Measurements from ENCODE around the gene NUCB2.

Gene NUCB2

GRCh38 chr11:17351510-17352176, 75.1 kb downstream of the NUCB2 start, which contains the start of gene NCR3LG1:
TSS of gene NCR3LG1 (plus strand) at chr11:17351800. CDS start at chr11:17351970, 170 bp downstream.
- peak within 1 kb of the TSS; percentile 74 for H3K4me3 ChIP-seq (ENCODE audit: low read depth, low read length)
- no peak within 1 kb of the TSS for H3K9ac ChIP-seq
- no peak for TF ChIP-seq CTCF (IDR thresholded peaks at IDR 0.05)
- no peak within 1 kb of the TSS for H3K27ac ChIP-seq
- H3K27me3 ChIP-seq (ENCODE audit: control insufficient read depth, insufficient read depth, low read length) = no peaks in the 10 kb centered on the region
- peaks cover 2% of the 10 kb centered on the region for H3K79me2 ChIP-seq
- H2AFZ ChIP-seq = peak within 1 kb of the TSS; percentile 81
- peak within 1 kb of the TSS; percentile 92 for H3K4me2 ChIP-seq (ENCODE audit: low read length)
- H3K4me1 ChIP-seq = no peaks in the 10 kb centered on the region
- H3K36me3 ChIP-seq (ENCODE audit: control insufficient read depth, insufficient read depth, low read length) = no peaks in the 10 kb centered on the region
- H3K9me3 ChIP-seq (ENCODE audit: control insufficient read depth, low read length) = no peaks in the 10 kb centered on the region

- peak overlapping the region; percentile 74 for H3K4me3 ChIP-seq (ENCODE audit: low read depth, low read length)
- H2AFZ ChIP-seq = peak overlapping the region; percentile 81
- no peaks in the 10 kb centered on the region for H3K27me3 ChIP-seq (ENCODE audit: control insufficient read depth, insufficient read depth, low read length)
- H3K9ac ChIP-seq = no peak overlapping the region
- H3K4me1 ChIP-seq = no peaks in the 10 kb centered on the region
- H3K4me2 ChIP-seq (ENCODE audit: low read length) = peak overlapping the region; percentile 92
- TF ChIP-seq CTCF (IDR thresholded peaks at IDR 0.05) = no peak
- peaks cover 2% of the 10 kb centered on the region for H3K79me2 ChIP-seq
- no peaks in the 10 kb centered on the region for H3K9me3 ChIP-seq (ENCODE audit: control insufficient read depth, low read length)
- H3K27ac ChIP-seq = peak overlapping the region; percentile 77
- no peaks in the 10 kb centered on the region for H3K36me3 ChIP-seq (ENCODE audit: control insufficient read depth, insufficient read depth, low read length)
Measured at GRCh38 chr11:17352950-17353820, 76.6 kb downstream of the NUCB2 start.

- TF ChIP-seq CTCF (IDR thresholded peaks at IDR 0.05) = no peak
- no peaks in the 10 kb centered on the region for H3K4me1 ChIP-seq
Measured at GRCh38 chr11:17353821-17354600, 77.5 kb downstream of the NUCB2 start.

GRCh38 chr11:17354601-17354991, 78.1 kb downstream of the NUCB2 start:
- H3K4me3 ChIP-seq (ENCODE audit: low read depth, low read length) = peak overlapping the region; percentile 27

More at GRCh38 chr11:17353821-17354600, 77.5 kb downstream of the NUCB2 start:
- peaks cover 2% of the 10 kb centered on the region for H3K79me2 ChIP-seq
- no peaks in the 10 kb centered on the region for H3K27me3 ChIP-seq (ENCODE audit: control insufficient read depth, insufficient read depth, low read length)
- peak overlapping the region; percentile 74 for H3K4me3 ChIP-seq (ENCODE audit: low read depth, low read length)
- H2AFZ ChIP-seq = peak overlapping the region; percentile 81
- peak overlapping the region; percentile 77 for H3K27ac ChIP-seq
- no peaks in the 10 kb centered on the region for H3K9me3 ChIP-seq (ENCODE audit: control insufficient read depth, low read length)
- peak overlapping the region; percentile 92 for H3K4me2 ChIP-seq (ENCODE audit: low read length)
- H3K36me3 ChIP-seq (ENCODE audit: control insufficient read depth, insufficient read depth, low read length) = no peaks in the 10 kb centered on the region
- no peak overlapping the region for H3K9ac ChIP-seq

More at GRCh38 chr11:17354601-17354991, 78.1 kb downstream of the NUCB2 start:
- no peaks in the 10 kb centered on the region for H3K36me3 ChIP-seq (ENCODE audit: control insufficient read depth, insufficient read depth, low read length)
- H3K27me3 ChIP-seq (ENCODE audit: control insufficient read depth, insufficient read depth, low read length) = no peaks in the 10 kb centered on the region
- H3K4me2 ChIP-seq (ENCODE audit: low read length) = peak overlapping the region; percentile 92
- H3K4me1 ChIP-seq = no peaks in the 10 kb centered on the region
- no peaks in the 10 kb centered on the region for H3K9me3 ChIP-seq (ENCODE audit: control insufficient read depth, low read length)
- no peak overlapping the region for H3K27ac ChIP-seq
- TF ChIP-seq CTCF (IDR thresholded peaks at IDR 0.05) = peak; percentile 56
- no peak overlapping the region for H2AFZ ChIP-seq
- peaks cover 2% of the 10 kb centered on the region for H3K79me2 ChIP-seq
- H3K9ac ChIP-seq = no peak overlapping the region

Measured in parathyroid adenoma (tissue), 2 donors.